Hepatocyte (in vitro differentiated cells): ENCODE data around the gene INF2. TPM values are rescaled to one million over a fixed set of nuclear protein-coding genes. Genes with fewer than 3 reads are reported as not detected.

Source experiments
- DNase-seq: peaks from one replicate; pipeline ENCODE4 v3.0.0-alpha.2; 2016; ENCODE audit warnings: low spot score
- H2AFZ ChIP-seq: fragments of 200-600 bp; sonication (generic); 2 replicates; pipeline ENCODE4 v1.6.0; 2016; ENCODE audit warnings: antibody characterized with exemption, mild to moderate bottlenecking
- H3K27ac ChIP-seq: fragments of 200-600 bp; sonication (generic); 2 replicates; pipeline ENCODE4 v1.5.1; 2016; ENCODE audit warnings: mild to moderate bottlenecking
- H3K27me3 ChIP-seq: fragments of 200-600 bp; sonication (generic); 2 replicates; pipeline ENCODE4 v1.6.1; 2016
- H3K36me3 ChIP-seq: fragments of 200-600 bp; sonication (generic); replicated peaks from 2 replicates; pipeline ENCODE4 v1.5.1; 2016; ENCODE audit warnings: low read depth; ENCODE audit not compliant: insufficient read depth
- H3K4me1 ChIP-seq: fragments of 200-600 bp; sonication (generic); 2 replicates; pipeline ENCODE4 v1.5.1; 2016; ENCODE audit warnings: mild to moderate bottlenecking, moderate library complexity; ENCODE audit not compliant: insufficient read depth
- H3K4me2 ChIP-seq: fragments of 200-600 bp; sonication (generic); 2 replicates; pipeline ENCODE4 v1.6.0; 2016
- H3K4me3 ChIP-seq: fragments of 200-600 bp; sonication (generic); 2 replicates; pipeline ENCODE4 v1.5.1; 2016; ENCODE audit warnings: mild to moderate bottlenecking
- H3K79me2 ChIP-seq: fragments of 200-600 bp; sonication (generic); 2 replicates; pipeline ENCODE4 v1.6.0; 2017; ENCODE audit warnings: mild to moderate bottlenecking
- H3K9me2 ChIP-seq: fragments of 200-600 bp; sonication (generic); replicated peaks from 2 replicates; pipeline ENCODE4 v1.6.0; 2017; ENCODE audit warnings: mild to moderate bottlenecking; ENCODE audit not compliant: insufficient read depth
- H3K9me3 ChIP-seq: fragments of 200-600 bp; sonication (generic); 2 replicates; pipeline ENCODE4 v1.5.1; 2016; ENCODE audit warnings: low read depth, mild to moderate bottlenecking
- H4K20me1 ChIP-seq: fragments of 200-600 bp; sonication (generic); 2 replicates; pipeline ENCODE4 v1.6.0; 2016; ENCODE audit warnings: mild to moderate bottlenecking; ENCODE audit not compliant: insufficient read depth, poor library complexity, severe bottlenecking
- EZH2 ChIP-seq: fragments of 200-600 bp; sonication (generic); IDR thresholded peaks from 2 replicates; pipeline ENCODE4 v1.6.1; 2016; ENCODE audit warnings: antibody characterized with exemption, mild to moderate bottlenecking, borderline replicate concordance
- EZH2phosphoT487 ChIP-seq: fragments of 200-600 bp; sonication (generic); IDR thresholded peaks from one replicate; pipeline ENCODE4 v1.6.1; 2018; ENCODE audit warnings: antibody characterized with exemption, mild to moderate bottlenecking, low read depth, moderate library complexity; ENCODE audit not compliant: unreplicated experiment, severe bottlenecking
- WGBS: methylation state at CpG from one replicate; pipeline ENCODE4 v1.1.6; 2016; ENCODE audit warnings: low lambda C conversion rate; ENCODE audit errors: missing lambda C conversion rate; 5-methylcytosine and 5-hydroxymethylcytosine counted together
- polyA plus RNA-seq: library from polyadenylated mRNA; unstranded; fragments of >200 nt; fragmentation: Nextera tagmentation; extraction: Ambion mirVana; gene quantifications from 2 replicates; pipeline ENCODE4 v1.2.1, GENCODE V29; 2016
- total RNA-seq: library from RNA; depleted of rRNA; stranded (reverse); fragments of >200 nt; gene quantifications from 2 replicates; pipeline ENCODE4 v1.2.3, GENCODE V29; 2014
- TF ChIP-seq, protein P1 (sequence below): fragments of 200-600 bp; sonication (generic); IDR thresholded peaks from 2 replicates; pipeline ENCODE4 v1.5.1; 2016; ENCODE audit warnings: antibody characterized with exemption, mild to moderate bottlenecking; ENCODE audit not compliant: poor library complexity

INF2 gene
- total and polyA plus RNA-seq, 2 experiments from 2014 or later: 23.8 to 31.6 TPM

GRCh38 chr14:104644091-104644635 lies 45.3 kb upstream of the INF2 start:
- H3K36me3 ChIP-seq: no peaks in the 10 kb centered on the region
- H3K4me3 ChIP-seq: no peak overlapping the region
- no peaks in the 10 kb centered on the region for H3K9me2 ChIP-seq
- no peaks in the 10 kb centered on the region for H4K20me1 ChIP-seq
- no peaks in the 10 kb centered on the region for H3K4me1 ChIP-seq
- no peaks in the 10 kb centered on the region for H3K9me3 ChIP-seq
- no peaks in the 10 kb centered on the region for H3K27me3 ChIP-seq
- no peaks in the 10 kb centered on the region for H3K79me2 ChIP-seq
- no peak for TF ChIP-seq EZH2phosphoT487
- TF ChIP-seq, protein P1, sequence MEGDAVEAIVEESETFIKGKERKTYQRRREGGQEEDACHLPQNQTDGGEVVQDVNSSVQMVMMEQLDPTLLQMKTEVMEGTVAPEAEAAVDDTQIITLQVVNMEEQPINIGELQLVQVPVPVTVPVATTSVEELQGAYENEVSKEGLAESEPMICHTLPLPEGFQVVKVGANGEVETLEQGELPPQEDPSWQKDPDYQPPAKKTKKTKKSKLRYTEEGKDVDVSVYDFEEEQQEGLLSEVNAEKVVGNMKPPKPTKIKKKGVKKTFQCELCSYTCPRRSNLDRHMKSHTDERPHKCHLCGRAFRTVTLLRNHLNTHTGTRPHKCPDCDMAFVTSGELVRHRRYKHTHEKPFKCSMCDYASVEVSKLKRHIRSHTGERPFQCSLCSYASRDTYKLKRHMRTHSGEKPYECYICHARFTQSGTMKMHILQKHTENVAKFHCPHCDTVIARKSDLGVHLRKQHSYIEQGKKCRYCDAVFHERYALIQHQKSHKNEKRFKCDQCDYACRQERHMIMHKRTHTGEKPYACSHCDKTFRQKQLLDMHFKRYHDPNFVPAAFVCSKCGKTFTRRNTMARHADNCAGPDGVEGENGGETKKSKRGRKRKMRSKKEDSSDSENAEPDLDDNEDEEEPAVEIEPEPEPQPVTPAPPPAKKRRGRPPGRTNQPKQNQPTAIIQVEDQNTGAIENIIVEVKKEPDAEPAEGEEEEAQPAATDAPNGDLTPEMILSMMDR: no peak
- no peak for TF ChIP-seq EZH2
- no peak for DNase-seq
- WGBS: 79% methylated on average over 12 of the region's 12 CpGs
- no peak overlapping the region for H3K27ac ChIP-seq
- no peak overlapping the region for H3K4me2 ChIP-seq
- H2AFZ ChIP-seq: no peak overlapping the region

DNA sequence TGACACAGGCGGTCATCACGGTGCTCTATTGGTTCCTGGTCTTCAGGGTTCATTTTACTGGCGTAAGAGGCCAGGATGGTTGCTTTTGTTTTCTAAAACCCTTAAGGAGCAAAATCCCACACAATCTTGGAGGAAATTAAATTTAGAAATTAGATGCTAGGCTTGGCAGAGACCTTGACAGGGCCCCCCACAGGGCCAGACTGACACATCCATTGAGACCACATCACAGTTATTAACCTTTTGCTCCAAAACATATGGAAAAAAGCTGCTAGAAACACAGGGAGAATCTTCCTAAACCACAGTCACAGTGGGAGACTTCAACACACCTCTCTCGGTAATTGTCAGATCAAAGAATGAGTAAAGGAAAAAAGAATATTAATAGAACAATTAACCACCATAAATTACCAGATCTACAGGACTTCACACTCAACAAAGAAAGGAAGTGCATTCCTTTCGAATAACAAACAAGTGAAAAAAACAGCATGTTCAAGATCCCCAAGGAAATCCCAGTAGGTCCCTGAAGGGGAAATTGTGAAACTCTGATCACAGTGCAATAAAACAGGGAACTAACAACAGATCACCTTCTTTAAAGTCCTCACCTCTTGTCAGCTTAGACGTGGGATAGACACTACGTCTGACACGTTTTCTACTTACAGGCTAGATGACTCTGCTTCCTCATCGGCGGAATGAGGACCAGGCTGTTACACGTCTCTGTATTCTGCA lies 44.6 kb upstream of the INF2 start:
- H3K27me3 ChIP-seq: no peaks in the 10 kb centered on the region
- H2AFZ ChIP-seq: no peak overlapping the region
- H3K9me3 ChIP-seq: no peaks in the 10 kb centered on the region
- H3K79me2 ChIP-seq: no peaks in the 10 kb centered on the region
- DNase-seq: no peak
- no peaks in the 10 kb centered on the region for H4K20me1 ChIP-seq
- WGBS: 71% methylated on average over 11 of the region's 11 CpGs
- no peaks in the 10 kb centered on the region for H3K36me3 ChIP-seq
- no peak overlapping the region for H3K4me2 ChIP-seq
- no peaks in the 10 kb centered on the region for H3K9me2 ChIP-seq
- no peak overlapping the region for H3K27ac ChIP-seq
- no peak overlapping the region for H3K4me3 ChIP-seq
- TF ChIP-seq, protein P1: no peak
- TF ChIP-seq EZH2: no peak
- TF ChIP-seq EZH2phosphoT487: no peak
- no peaks in the 10 kb centered on the region for H3K4me1 ChIP-seq

DNA sequence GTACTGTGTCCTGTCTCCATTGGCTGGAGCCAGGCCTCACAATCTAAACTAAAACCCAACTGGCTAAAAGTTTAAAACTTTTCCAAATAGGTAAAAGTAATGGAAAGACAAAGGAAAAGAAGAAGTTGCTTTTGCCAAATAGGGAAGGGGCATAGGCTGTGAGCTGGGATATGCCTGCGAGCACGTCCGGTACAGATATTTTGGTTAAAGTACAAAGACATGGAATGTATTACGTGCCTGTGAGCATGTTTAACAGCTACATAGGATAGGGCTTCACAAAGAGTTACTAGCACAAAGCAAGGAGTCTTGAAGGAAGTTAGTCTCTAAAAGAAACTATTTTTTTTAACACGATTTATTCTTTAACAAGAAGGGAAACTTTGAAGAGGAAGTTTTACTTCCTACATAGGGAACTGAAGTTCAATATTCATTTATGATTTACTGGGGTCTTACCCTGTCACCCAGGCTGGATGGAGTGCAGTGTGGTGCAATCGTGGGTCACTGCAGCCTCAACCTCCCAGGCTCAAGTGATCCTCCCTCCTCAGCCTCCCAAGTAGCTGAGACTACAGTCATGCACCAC lies 41.9 kb upstream of the INF2 start:
- Histone ChIP-seq H3K4me2 (no peak overlapping the region), H3K79me2 (no peaks in the 10 kb centered on the region), H3K27me3 (no peaks in the 10 kb centered on the region), H3K4me1 (peaks cover 5% of the 10 kb centered on the region), H3K4me3 (no peak overlapping the region), H2AFZ (no peak overlapping the region), H3K9me3 (no peaks in the 10 kb centered on the region), H3K9me2 (no peaks in the 10 kb centered on the region), H4K20me1 (no peaks in the 10 kb centered on the region), H3K27ac (no peak overlapping the region), H3K36me3 (no peaks in the 10 kb centered on the region)
- no peak for DNase-seq
- 80% methylated on average over 6 of the region's 6 CpGs for WGBS
- TF ChIP-seq EZH2: no peak
- no peak for TF ChIP-seq EZH2phosphoT487
- TF ChIP-seq, protein P1: no peak
